Activated T-cell treated with anti-CD3 and anti-CD28 coated beads for 1 hour (primary cell): ENCODE measurements around the gene ZBTB48.
"Not testable (repeated sequence)": the region's sequence is repeated elsewhere in the genome, so short reads cannot be mapped to it uniquely, and the experiment has no call there.

Experiments
- DNase-seq: peaks from one replicate; pipeline ENCODE4 v3.0.0-alpha.2; 2020; ENCODE audit warnings: low read depth

The ZBTB48 gene

GRCh38 chr1:6592441-6592840, 12.6 kb downstream of the ZBTB48 start:
- no peak for DNase-seq

DNA sequence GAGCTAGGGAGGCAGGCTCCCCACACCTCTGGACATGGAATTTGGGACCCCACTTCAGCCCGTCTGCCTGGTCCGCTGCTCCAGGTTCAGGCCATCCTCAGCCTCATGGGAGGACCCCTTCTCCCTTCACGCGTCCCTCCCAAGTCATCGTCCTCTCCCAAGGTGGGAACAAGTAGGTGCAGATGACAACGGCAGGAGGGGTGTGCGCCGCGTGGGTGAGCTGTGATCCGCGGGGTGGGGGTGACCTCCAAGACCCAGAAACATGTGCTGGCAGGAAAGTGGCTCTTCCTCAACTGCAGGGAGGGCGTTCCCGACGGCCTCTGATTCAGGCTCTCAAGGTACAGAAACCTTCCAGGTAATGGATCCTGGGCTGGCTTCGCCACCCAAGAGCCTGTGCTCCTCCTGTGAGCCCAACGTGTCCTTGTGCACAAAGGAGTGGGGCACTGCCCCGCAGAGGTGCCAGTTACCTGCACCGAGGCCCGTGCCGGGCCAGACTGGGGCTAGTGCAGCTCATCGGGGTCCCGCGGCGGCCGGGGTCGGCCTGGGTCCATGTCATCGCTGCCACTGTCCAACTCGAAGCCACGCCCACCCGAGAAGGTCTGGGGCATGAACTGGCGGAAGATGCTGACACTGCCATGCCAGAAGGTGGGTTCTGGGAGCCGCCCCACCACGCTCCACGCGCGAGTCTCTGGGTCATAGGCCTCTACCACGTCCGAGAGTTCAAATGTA, 13.2 kb downstream of the ZBTB48 start:
- no peak for DNase-seq

DNA sequence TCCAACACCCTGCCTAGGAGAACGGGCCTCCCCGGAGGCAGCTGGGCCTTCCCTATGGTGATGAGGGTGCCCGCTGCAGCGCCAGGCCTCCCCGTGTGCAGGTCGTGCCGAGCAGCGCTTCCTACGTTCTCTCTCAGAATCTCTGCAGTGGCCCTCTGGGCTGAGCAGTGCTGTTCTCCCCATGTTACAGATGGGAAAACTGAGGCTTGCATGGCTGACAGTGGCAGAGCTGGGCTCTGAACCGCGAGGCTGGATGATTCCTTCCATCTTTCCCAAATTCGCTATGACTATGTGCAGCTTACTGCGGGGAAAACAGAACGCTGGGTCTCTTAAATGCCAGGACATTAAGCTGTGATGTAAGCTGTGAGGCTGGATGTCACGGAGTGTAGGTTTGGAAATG, 14.0 kb downstream of the ZBTB48 start:
- DNase-seq = no peak

- DNase-seq = no peak
These were observed 15.4 kb downstream of the ZBTB48 start for GRCh38 chr1:6594977-6595740.

DNA sequence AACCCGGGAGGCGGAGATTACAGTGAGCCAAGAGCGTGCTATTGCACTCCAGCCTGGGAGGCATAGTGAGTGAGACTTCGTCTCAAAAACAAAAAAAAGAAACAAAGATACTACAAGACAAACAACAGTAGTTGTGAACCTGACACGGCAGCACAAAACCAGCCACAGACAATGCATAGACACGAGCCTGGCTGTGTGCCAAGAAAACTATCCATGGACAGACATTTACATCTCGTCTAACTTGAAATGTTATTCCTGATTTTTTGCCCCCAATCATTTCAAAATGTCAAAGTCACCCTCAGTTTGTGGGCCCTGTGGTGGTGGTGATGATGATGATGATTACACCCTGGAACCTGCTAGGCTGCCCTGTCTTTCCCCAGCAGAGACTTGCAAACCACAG, 16.6 kb downstream of the ZBTB48 start:
- DNase-seq = no peak

- no peak for DNase-seq
These were observed 17.3 kb downstream of the ZBTB48 start for GRCh38 chr1:6596886-6597776.

DNA sequence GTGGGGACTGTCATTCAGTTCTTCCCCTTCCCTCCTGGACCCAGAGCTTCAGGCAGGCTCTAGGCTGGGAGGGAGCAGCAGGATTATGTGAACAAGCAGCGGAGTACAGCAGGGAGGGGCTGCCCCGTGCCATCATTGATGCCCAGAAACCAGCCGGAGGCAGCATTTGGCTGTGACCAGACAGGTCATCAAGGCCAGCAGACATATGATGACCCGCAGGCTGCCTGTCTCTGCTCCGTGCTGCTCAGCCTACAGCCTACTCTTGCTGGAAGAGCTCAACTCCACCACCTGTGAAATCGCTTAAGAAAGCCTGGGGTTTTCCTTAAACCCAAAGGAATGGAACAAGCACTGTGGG, 18.0 kb downstream of the ZBTB48 start:
- DNase-seq = no peak

- peak; percentile 35 for DNase-seq
These were observed 19.6 kb downstream of the ZBTB48 start for GRCh38 chr1:6599141-6599975.

GRCh38 chr1:6599991-6600390, 20.2 kb downstream of the ZBTB48 start:
- not testable (repeated sequence) for DNase-seq

DNA sequence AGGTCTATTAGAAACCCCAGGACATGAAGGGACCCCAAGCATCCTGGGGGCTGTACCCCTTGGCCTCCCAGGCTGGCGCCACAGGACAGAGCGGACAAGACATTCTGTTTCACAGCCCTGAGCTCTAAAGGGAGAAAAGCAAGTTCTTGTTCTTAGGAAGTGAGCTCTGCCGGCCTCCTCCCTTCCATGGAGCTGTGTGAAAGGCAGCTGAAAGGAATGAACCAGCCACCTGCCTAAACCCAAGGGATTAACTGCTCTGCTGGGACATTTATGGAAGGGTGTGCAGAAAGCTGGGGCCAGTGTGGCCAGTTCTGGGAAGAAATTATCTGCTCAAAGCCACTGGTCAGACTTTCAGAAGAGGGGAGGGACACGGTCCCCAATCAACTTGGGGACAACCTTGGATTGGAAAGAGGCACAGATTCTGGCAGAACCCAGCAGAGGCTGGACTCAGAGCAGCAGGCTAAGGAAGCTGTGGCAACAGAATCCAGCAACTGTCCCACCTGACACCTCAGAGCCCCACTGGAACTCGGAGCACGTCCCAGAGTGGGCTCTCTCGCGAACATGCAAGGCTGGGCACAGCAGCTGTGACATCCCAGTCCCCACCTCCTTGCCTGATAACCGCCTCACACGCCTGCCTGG, 20.7 kb downstream of the ZBTB48 start:
- no peak for DNase-seq

- DNase-seq = peak; percentile 60
These were observed 21.5 kb downstream of the ZBTB48 start for GRCh38 chr1:6601049-6601922.

- DNase-seq = no peak
These were observed 22.3 kb downstream of the ZBTB48 start for GRCh38 chr1:6601923-6602668.

DNA sequence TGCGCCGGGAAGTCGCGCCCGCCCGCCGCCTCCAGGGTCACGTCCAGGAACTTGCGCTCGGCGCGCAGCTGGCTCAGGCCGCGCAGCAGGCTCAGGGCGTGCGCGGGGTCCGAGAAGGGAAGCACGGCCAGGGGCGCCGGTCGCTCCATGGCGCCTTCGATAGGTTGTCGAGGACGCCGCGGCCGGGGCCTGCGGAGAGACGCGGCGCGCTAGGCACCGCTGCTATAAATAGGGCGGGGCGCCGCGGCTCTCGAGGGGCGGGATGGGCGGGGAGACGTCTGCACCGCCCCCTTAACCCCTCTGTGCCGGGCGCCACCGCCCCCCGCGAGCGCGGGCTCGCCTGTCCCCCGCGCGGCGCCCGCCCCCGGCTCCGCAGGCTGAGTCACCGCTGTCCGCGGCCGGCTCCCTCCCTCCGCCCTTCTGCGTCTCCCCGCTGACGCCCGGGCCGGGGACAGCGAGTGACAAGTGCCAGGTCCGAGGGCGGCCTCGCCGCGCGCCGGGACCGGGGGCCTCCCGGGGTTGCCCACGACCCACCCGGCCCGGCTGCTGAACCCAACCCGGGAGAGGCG, 23.0 kb downstream of the ZBTB48 start, which contains the start of gene KLHL21:
TSS of gene KLHL21 (minus strand) at position 201 of the 569 bp plus-strand sequence. CDS start at position 149, 52 bp downstream.
- DNase-seq = peak; percentile 80

GRCh38 chr1:6603238-6603914, 23.6 kb downstream of the ZBTB48 start:
- DNase-seq = peak; percentile 37

DNA sequence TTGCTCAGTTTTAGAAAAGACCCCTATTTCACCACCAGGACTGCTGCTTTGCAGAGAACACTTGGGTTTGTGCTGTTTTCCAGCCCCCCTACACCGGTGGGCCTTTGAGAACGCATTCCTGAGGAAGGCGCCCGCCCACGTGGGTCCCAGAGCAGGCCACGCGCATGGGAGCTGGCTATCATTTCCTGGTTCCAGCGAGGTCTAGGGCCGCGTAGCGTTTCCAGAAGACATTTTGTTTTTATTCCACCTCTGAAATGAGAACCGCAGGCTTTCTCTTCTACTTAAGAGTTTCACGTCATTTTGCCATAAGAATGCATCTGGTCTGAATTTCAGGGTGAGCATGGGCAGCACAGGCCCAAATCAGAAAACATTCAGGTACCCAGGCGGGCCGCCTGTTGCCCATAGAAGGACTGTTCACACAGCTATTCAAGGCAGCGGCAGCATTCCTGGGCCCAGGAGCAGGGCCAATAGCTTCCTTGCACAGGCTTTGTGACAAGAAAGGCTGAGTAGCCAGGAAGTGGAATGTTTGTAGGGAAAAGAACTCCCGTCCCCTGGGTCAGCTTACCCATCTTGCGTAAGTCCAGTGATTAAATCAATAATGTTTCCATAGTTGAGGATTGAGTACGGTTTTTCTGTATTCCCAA, 24.2 kb downstream of the ZBTB48 start:
- DNase-seq = peak; percentile 19

GRCh38 chr1:6612641-6613360, 33.0 kb downstream of the ZBTB48 start:
- no peak for DNase-seq

- DNase-seq = peak; percentile 99
These were observed 33.7 kb downstream of the ZBTB48 start, which contains the start of gene PHF13 for GRCh38 chr1:6613361-6614018. Gene PHF13, plus strand, starts transcription at chr1:6613731. Its CDS starts 336 bp downstream, at chr1:6614067.
